Natural killer cell treated with Interleukin-12 subunit alpha and Interleukin-12 subunit beta and Interleukin-15 and Interleukin-18, amount 100 ng/mL, for 72 hours (primary cell): ENCODE measurements around the gene COL4A1. TPM values are rescaled to one million over a fixed set of nuclear protein-coding genes. Genes with fewer than 3 reads are reported as not detected.

Experiments
- ATAC-seq, 2 donors: fragments of 150-1000 bp; cut with Tn5 transposase in 1 of 2; sonication (Bioruptor Pico), chemical (Tn5 transposase) in 1 of 2; 2 replicates each; pipeline ENCODE4 v1.10.0; 2021
- DNase-seq: peaks from one replicate; pipeline ENCODE4 v3.0.0; 2022; ENCODE audit warnings: low spot score
- H3K27ac Mint-ChIP-seq, 2 donors: 1 replicate in 1 of 2; 2 replicates in 1 of 2; pipeline ENCODE4 v1.8.0; 2022; ENCODE audit warnings: mixed read lengths in 2 of 2, mild to moderate bottlenecking in 1 of 2, moderate library complexity in 1 of 2
- H3K27me3 Mint-ChIP-seq, 2 donors: 1 replicate in 1 of 2; 2 replicates in 1 of 2; pipeline ENCODE4 v1.8.0; 2022; ENCODE audit warnings: mixed read lengths in 2 of 2
- H3K36me3 Mint-ChIP-seq: one replicate; pipeline ENCODE4 v1.8.0; 2022; ENCODE audit warnings: mixed read lengths
- H3K4me1 Mint-ChIP-seq, 2 donors: 1 replicate in 1 of 2; 2 replicates in 1 of 2; pipeline ENCODE4 v1.8.0; 2022; ENCODE audit warnings: low read depth in 2 of 2, mixed read lengths in 2 of 2, mild to moderate bottlenecking in 1 of 2
- H3K4me3 Mint-ChIP-seq: one replicate; pipeline ENCODE4 v1.8.0; 2022; ENCODE audit warnings: mixed read lengths
- H3K9me3 Mint-ChIP-seq: 2 replicates; pipeline ENCODE4 v1.8.0; 2022; ENCODE audit warnings: mixed read lengths
- total RNA-seq, 2 donors: library from RNA; stranded (reverse); gene quantifications; one replicate each; pipeline ENCODE4 v1.2.3, GENCODE V29; 2022

COL4A1 gene
- total RNA-seq, 2 donors from 2014 or later, result not detected

- no peak overlapping the region for H3K27ac Mint-ChIP-seq
- H3K4me3 Mint-ChIP-seq, result no peak overlapping the region
- no peaks in the 10 kb centered on the region for H3K36me3 Mint-ChIP-seq
- ATAC-seq (no peak), DNase-seq (no peak)
- no peaks in the 10 kb centered on the region for H3K9me3 Mint-ChIP-seq
- peaks cover 16 to 51% of the 10 kb centered on the region in 2 donors for H3K27me3 Mint-ChIP-seq
- peaks cover 16 to 17% of the 10 kb centered on the region in 2 donors for H3K4me1 Mint-ChIP-seq
Measured at GRCh38 chr13:110336681-110337080, 29.7 kb upstream of the COL4A1 start.

- Mint-ChIP-seq H3K4me1 (peaks cover 10 to 12% of the 10 kb centered on the region in 2 donors), H3K36me3 (no peaks in the 10 kb centered on the region), H3K4me3 (no peak overlapping the region), H3K27ac (no peak overlapping the region), H3K9me3 (no peaks in the 10 kb centered on the region), H3K27me3 (peaks cover 14 to 51% of the 10 kb centered on the region in 2 donors)
- ATAC-seq, result no peak
- no peak for DNase-seq
Measured at GRCh38 chr13:110336108-110336507, 29.2 kb upstream of the COL4A1 start.

GRCh38 chr13:110334841-110335490 is 28.0 kb upstream of the COL4A1 start:
- Mint-ChIP-seq H3K9me3 (no peaks in the 10 kb centered on the region), H3K4me3 (no peak overlapping the region), H3K4me1 (peaks cover 0 to under 1% of the 10 kb centered on the region in 2 donors), H3K36me3 (no peaks in the 10 kb centered on the region), H3K27ac (no peak overlapping the region), H3K27me3 (peaks cover 10 to 40% of the 10 kb centered on the region in 2 donors)
- no peak for ATAC-seq
- no peak for DNase-seq

GRCh38 chr13:110334256-110334655 is 27.3 kb upstream of the COL4A1 start:
- Mint-ChIP-seq H3K27ac (no peak overlapping the region), H3K9me3 (no peaks in the 10 kb centered on the region), H3K27me3 (peaks cover 12 to 43% of the 10 kb centered on the region in 2 donors), H3K4me1 (no peaks in the 10 kb centered on the region), H3K36me3 (no peaks in the 10 kb centered on the region), H3K4me3 (no peak overlapping the region)
- ATAC-seq (no peak), DNase-seq (no peak)

GRCh38 chr13:110333837-110334236 is 26.9 kb upstream of the COL4A1 start:
- Mint-ChIP-seq H3K36me3 (no peaks in the 10 kb centered on the region), H3K4me3 (no peak overlapping the region), H3K9me3 (no peaks in the 10 kb centered on the region), H3K27me3 (peaks cover 8 to 43% of the 10 kb centered on the region in 2 donors), H3K27ac (no peak overlapping the region), H3K4me1 (no peaks in the 10 kb centered on the region)
- DNase-seq (no peak), ATAC-seq (no peak)

- H3K27ac Mint-ChIP-seq, result no peak overlapping the region
- H3K27me3 Mint-ChIP-seq, result peaks cover 9 to 39% of the 10 kb centered on the region in 2 donors
- ATAC-seq (no peak), DNase-seq (no peak)
- H3K36me3 Mint-ChIP-seq, result no peaks in the 10 kb centered on the region
- no peak overlapping the region for H3K4me3 Mint-ChIP-seq
- H3K4me1 Mint-ChIP-seq, result no peaks in the 10 kb centered on the region
- H3K9me3 Mint-ChIP-seq, result no peaks in the 10 kb centered on the region
Measured at GRCh38 chr13:110332750-110333149, 25.8 kb upstream of the COL4A1 start.

- peaks cover 17 to 42% of the 10 kb centered on the region in 2 donors for H3K27me3 Mint-ChIP-seq
- no peak for ATAC-seq
- H3K36me3 Mint-ChIP-seq, result no peaks in the 10 kb centered on the region
Measured at GRCh38 chr13:110331362-110331761, 24.4 kb upstream of the COL4A1 start.

GRCh38 chr13:110330491-110331011 is 23.6 kb upstream of the COL4A1 start:
- H3K4me3 Mint-ChIP-seq, result no peak overlapping the region
- H3K9me3 Mint-ChIP-seq, result no peaks in the 10 kb centered on the region
- peaks cover 17 to 41% of the 10 kb centered on the region in 2 donors for H3K27me3 Mint-ChIP-seq
- no peak for DNase-seq
- ATAC-seq, result no peak
- no peaks in the 10 kb centered on the region for H3K4me1 Mint-ChIP-seq
- H3K36me3 Mint-ChIP-seq, result no peaks in the 10 kb centered on the region
- no peak overlapping the region for H3K27ac Mint-ChIP-seq

More at GRCh38 chr13:110331362-110331761, 24.4 kb upstream of the COL4A1 start:
- Mint-ChIP-seq H3K27ac (no peak overlapping the region), H3K4me1 (no peaks in the 10 kb centered on the region), H3K4me3 (no peak overlapping the region), H3K9me3 (no peaks in the 10 kb centered on the region)
- no peak for DNase-seq

GRCh38 chr13:110329798-110330461 is 23.0 kb upstream of the COL4A1 start:
- no peaks in the 10 kb centered on the region for H3K9me3 Mint-ChIP-seq
- H3K27ac Mint-ChIP-seq, result no peak overlapping the region
- H3K4me1 Mint-ChIP-seq, result no peaks in the 10 kb centered on the region
- H3K4me3 Mint-ChIP-seq, result no peak overlapping the region
- no peak for ATAC-seq
- no peak for DNase-seq
- H3K27me3 Mint-ChIP-seq, result peaks cover 18 to 45% of the 10 kb centered on the region in 2 donors
- no peaks in the 10 kb centered on the region for H3K36me3 Mint-ChIP-seq

- H3K36me3 Mint-ChIP-seq, result no peaks in the 10 kb centered on the region
- DNase-seq, result no peak
- ATAC-seq, result no peak
- H3K9me3 Mint-ChIP-seq, result no peaks in the 10 kb centered on the region
- peaks cover 21 to 49% of the 10 kb centered on the region in 2 donors for H3K27me3 Mint-ChIP-seq
- H3K4me3 Mint-ChIP-seq, result no peak overlapping the region
- no peaks in the 10 kb centered on the region for H3K4me1 Mint-ChIP-seq
- H3K27ac Mint-ChIP-seq, result no peak overlapping the region
Measured at GRCh38 chr13:110329258-110329657, 22.3 kb upstream of the COL4A1 start.

- no peaks in the 10 kb centered on the region for H3K36me3 Mint-ChIP-seq
Measured at GRCh38 chr13:110328573-110328972, 21.6 kb upstream of the COL4A1 start.

GRCh38 chr13:110327051-110327721 is 20.2 kb upstream of the COL4A1 start:
- H3K36me3 Mint-ChIP-seq, result no peaks in the 10 kb centered on the region
- no peaks in the 10 kb centered on the region for H3K4me1 Mint-ChIP-seq
- ATAC-seq (peak in 1 of 2 donors; percentile 25), DNase-seq (no peak)
- H3K4me3 Mint-ChIP-seq, result no peak overlapping the region
- no peaks in the 10 kb centered on the region for H3K9me3 Mint-ChIP-seq
- peaks cover 21 to 42% of the 10 kb centered on the region in 2 donors for H3K27me3 Mint-ChIP-seq
- H3K27ac Mint-ChIP-seq, result no peak overlapping the region

More at GRCh38 chr13:110328573-110328972, 21.6 kb upstream of the COL4A1 start:
- Mint-ChIP-seq H3K27me3 (peaks cover 21 to 48% of the 10 kb centered on the region in 2 donors), H3K4me1 (no peaks in the 10 kb centered on the region), H3K27ac (no peak overlapping the region), H3K9me3 (no peaks in the 10 kb centered on the region), H3K4me3 (no peak overlapping the region)
- DNase-seq (no peak), ATAC-seq (no peak)

- no peak overlapping the region for H3K27ac Mint-ChIP-seq
- DNase-seq, result no peak
- no peaks in the 10 kb centered on the region for H3K9me3 Mint-ChIP-seq
- H3K27me3 Mint-ChIP-seq, result peaks cover 23 to 39% of the 10 kb centered on the region in 2 donors
- no peak overlapping the region for H3K4me3 Mint-ChIP-seq
- no peaks in the 10 kb centered on the region for H3K4me1 Mint-ChIP-seq
- peak in 1 of 2 donors; percentile 22 for ATAC-seq
- H3K36me3 Mint-ChIP-seq, result no peaks in the 10 kb centered on the region
Measured at GRCh38 chr13:110326263-110326904, 19.4 kb upstream of the COL4A1 start.
